HepG2 (cell line): Measurements from ENCODE around the gene CCNO. TPM values are rescaled to one million over a fixed set of nuclear protein-coding genes. Genes with fewer than 3 reads are reported as not detected.

Experiments used
- ATAC-seq: fragments of 200-7000 bp; cut with Tn5 transposase; 3 replicates; pipeline ENCODE4 v1.9.1; 2020; ENCODE audit warnings: mild to moderate bottlenecking, moderate library complexity
- BruUV-seq: library from RNA; stranded (reverse); fragments of 400-500 nt; replicated peaks from 2 replicates; lab custom pipeline; 2021; lab: Mats Ljungman, UMichigan
- CTCF ChIA-PET: fragments of 300-600 bp; formaldehyde crosslinking; extraction: SDS; loops from one replicate; lab custom pipeline; 2021; ENCODE audit warnings: low total read pairs, inconsistent platforms, low intra/inter-chr PET ratio; lab: Yijun Ruan, JAX
- POLR2A ChIA-PET: fragments of 350-600 bp; sonication (Branson Sonifier 250); formaldehyde crosslinking; loops from one replicate; lab custom pipeline; 2020; ENCODE audit warnings: antibody characterized with exemption, inconsistent platforms; lab: Yijun Ruan, JAX
- DNase-seq: peaks from one replicate; pipeline ENCODE4 v3.0.0-alpha.2; 2015; ENCODE audit warnings: low spot score
- FAIRE-seq: peaks from 3 replicates; lab custom pipeline; 2011; peaks lifted over from hg19 to GRCh38; lab: Jason Lieb, UNC
- H2AFZ ChIP-seq: one replicate; pipeline ENCODE4 v1.6.1; 2011; ENCODE audit warnings: low read length, inconsistent platforms
- H3K27ac ChIP-seq: fragments of 300-600 bp; 3 replicates; pipeline ENCODE4 v1.8.0; 2011; ENCODE audit warnings: mixed run types, mild to moderate bottlenecking, mixed read lengths, low read length, inconsistent platforms; ENCODE audit not compliant: insufficient read depth; ENCODE audit errors: extremely low read length
- H3K27me3 ChIP-seq, 2 experiments: fragments of 200-600 bp in 1 of 2; 2 replicates in 1 of 2; 3 replicates in 1 of 2; pipeline versions ENCODE4 v1.6.0 to v1.8.0; 2011; ENCODE audit warnings: low read length in 2 of 2, mild to moderate bottlenecking in 2 of 2, moderate library complexity in 2 of 2, inconsistent platforms in 1 of 2; ENCODE audit not compliant: insufficient read depth in 2 of 2, control insufficient read depth in 1 of 2
- H3K36me3 ChIP-seq, 2 experiments: fragments of 200-600 bp in 1 of 2; replicated peaks in 1 of 2; 2 replicates in 1 of 2; 3 replicates in 1 of 2; pipeline versions ENCODE4 v1.5.1 to v1.8.0; 2011; ENCODE audit warnings: low read length in 2 of 2, inconsistent platforms in 1 of 2; ENCODE audit not compliant: insufficient read depth in 2 of 2, control insufficient read depth in 1 of 2
- H3K4me1 ChIP-seq: 2 replicates; pipeline ENCODE4 v1.5.1; 2012; ENCODE audit warnings: low read length, inconsistent platforms; ENCODE audit not compliant: insufficient read depth
- H3K4me2 ChIP-seq: 2 replicates; pipeline ENCODE4 v1.6.0; 2011; ENCODE audit warnings: low read depth, low read length, inconsistent platforms
- H3K4me3 ChIP-seq, 3 experiments: fragments of 200-600 bp in 1 of 3; sonication (generic), shearing (Covaris generic) in 1 of 3; replicated peaks in 1 of 3; 2 replicates each; pipeline ENCODE4 v1.5.1; 2011 to 2016; ENCODE audit warnings: low read length in 3 of 3, inconsistent platforms in 2 of 3, low read depth in 2 of 3, mild to moderate bottlenecking in 2 of 3, control low read depth in 1 of 3, mixed read lengths in 1 of 3; ENCODE audit not compliant: insufficient read depth in 1 of 3
- H3K79me2 ChIP-seq: one replicate; pipeline ENCODE4 v1.6.1; 2011; ENCODE audit warnings: low read length, inconsistent platforms; ENCODE audit not compliant: insufficient read depth
- H3K9ac ChIP-seq: 2 replicates; pipeline ENCODE4 v1.6.0; 2011; ENCODE audit warnings: mild to moderate bottlenecking, low read depth, low read length, inconsistent platforms; ENCODE audit not compliant: insufficient read depth
- H3K9me3 ChIP-seq: 2 replicates; pipeline ENCODE4 v1.5.1; 2012; ENCODE audit warnings: mild to moderate bottlenecking, low read length
- H4K20me1 ChIP-seq: 2 replicates; pipeline ENCODE4 v1.6.0; 2011; ENCODE audit warnings: inconsistent platforms, mild to moderate bottlenecking, low read length, moderate library complexity; ENCODE audit not compliant: insufficient read depth
- DNMT3B ChIP-seq: conservative IDR thresholded peaks from 2 replicates; pipeline ENCODE4 v1.6.1; 2016; ENCODE audit warnings: missing biosample characterization, control low read depth
- EHMT2 ChIP-seq: fragments of 200-600 bp; sonication (generic); IDR thresholded peaks from 2 replicates; pipeline ENCODE4 v1.7.0; 2017; ENCODE audit warnings: antibody characterized with exemption, low read depth, low read length, borderline replicate concordance
- MTF2 ChIP-seq: sonication (generic); formaldehyde crosslinking; IDR thresholded peaks from 2 replicates; pipeline ENCODE4 v1.5.0; 2020; ENCODE audit warnings: missing genetic modification reagents, borderline replicate concordance
- RBAK ChIP-seq: sonication (generic); formaldehyde crosslinking; IDR thresholded peaks from 2 replicates; pipeline ENCODE4 v1.5.1; 2020; ENCODE audit warnings: mild to moderate bottlenecking, missing genetic modification reagents
- THYN1 ChIP-seq: sonication (generic); formaldehyde crosslinking; IDR thresholded peaks from 2 replicates; pipeline ENCODE4 v1.8.1; 2023; ENCODE audit warnings: low read depth, mild to moderate bottlenecking, moderate library complexity, missing genetic modification reagents, borderline replicate concordance
- ZNF143 ChIP-seq: sonication (generic); formaldehyde crosslinking; IDR thresholded peaks from 2 replicates; pipeline ENCODE4 v1.4.0; 2020; ENCODE audit warnings: missing genetic modification reagents
- ZNF20 ChIP-seq: sonication (generic); formaldehyde crosslinking; IDR thresholded peaks from 2 replicates; pipeline ENCODE4 v1.4.0; 2020; ENCODE audit warnings: mild to moderate bottlenecking, moderate library complexity, missing genetic modification reagents
- ZNF333 ChIP-seq: sonication (generic); formaldehyde crosslinking; IDR thresholded peaks from 2 replicates; pipeline ENCODE4 v1.4.0; 2020; ENCODE audit warnings: mild to moderate bottlenecking, missing genetic modification reagents, borderline replicate concordance
- ZNF775 ChIP-seq: sonication (generic); formaldehyde crosslinking; IDR thresholded peaks from 2 replicates; pipeline ENCODE4 v1.4.0; 2020; ENCODE audit warnings: missing genetic modification reagents, mild to moderate bottlenecking, moderate library complexity, borderline replicate concordance
- WGBS: methylation state at CpG from one replicate; pipeline ENCODE4 v1.1.6; 2017; ENCODE audit warnings: low lambda C conversion rate; 5-methylcytosine and 5-hydroxymethylcytosine counted together
- in situ Hi-C: cut with HindIII; loops from 2 replicates; pipeline ENCODE4 v1.10.0; 2017; ENCODE audit warnings: low pct_unique_long_range_greater_than_20kb; ENCODE audit not compliant: extremely low pct_ligation_motif_present
- intact Hi-C: fragments of 100-400 bp; cut with micrococcal nuclease; formaldehyde crosslinking; loops from one replicate; pipeline ENCODE4 v1.10.0; 2022; ENCODE audit not compliant: unreplicated experiment
- polyA plus RNA-seq, 8 experiments: library from polyadenylated mRNA; depleted of rRNA in 3 of 8; stranded (reverse) in 7 of 8; unstranded in 1 of 8; fragments of >200 nt; fragmentation: Illumina TruSeq in 4 of 8; extraction: Trizol in 4 of 8; gene quantifications; 2 replicates each; pipeline versions ENCODE4 v1.2.1 to v1.2.3, GENCODE V29; 2011 to 2016; ENCODE audit warnings: low read depth in 4 of 8, missing spikeins in 1 of 8, mixed read lengths in 1 of 8; ENCODE audit not compliant: insufficient read depth in 1 of 8
- total RNA-seq, 5 experiments: library from RNA; depleted of rRNA; stranded (reverse); fragments of >200 nt; fragmentation: Illumina TruSeq; extraction: Trizol; gene quantifications; 2 replicates each; pipeline ENCODE4 v1.2.3, GENCODE V29; 2016; ENCODE audit warnings: low read depth in 1 of 5
- TF ChIP-seq, protein P1 (sequence below): sonication (generic); formaldehyde crosslinking; IDR thresholded peaks from 2 replicates; pipeline ENCODE4 v1.4.0; 2020; ENCODE audit warnings: mild to moderate bottlenecking, missing genetic modification reagents
- TF ChIP-seq, protein P2 (sequence below): sonication (generic); formaldehyde crosslinking; IDR thresholded peaks from 2 replicates; pipeline ENCODE4 v1.4.0; 2020; ENCODE audit warnings: mild to moderate bottlenecking, missing genetic modification reagents
- TF ChIP-seq, protein P3 (sequence below): sonication (generic); formaldehyde crosslinking; IDR thresholded peaks from 2 replicates; pipeline ENCODE4 v1.5.1; 2020; ENCODE audit warnings: mild to moderate bottlenecking, missing genetic modification reagents, borderline replicate concordance
- TF ChIP-seq, protein P4 (sequence below): sonication (generic); formaldehyde crosslinking; IDR thresholded peaks from 2 replicates; pipeline ENCODE4 v1.4.0; 2020; ENCODE audit warnings: missing genetic modification reagents

The CCNO gene
- total and polyA plus RNA-seq, 2 of the 13 experiments (the other 11 are each of a cell fraction or from before 2014, with no cell fraction given) = 0.07 TPM; not detected in 1

DNA sequence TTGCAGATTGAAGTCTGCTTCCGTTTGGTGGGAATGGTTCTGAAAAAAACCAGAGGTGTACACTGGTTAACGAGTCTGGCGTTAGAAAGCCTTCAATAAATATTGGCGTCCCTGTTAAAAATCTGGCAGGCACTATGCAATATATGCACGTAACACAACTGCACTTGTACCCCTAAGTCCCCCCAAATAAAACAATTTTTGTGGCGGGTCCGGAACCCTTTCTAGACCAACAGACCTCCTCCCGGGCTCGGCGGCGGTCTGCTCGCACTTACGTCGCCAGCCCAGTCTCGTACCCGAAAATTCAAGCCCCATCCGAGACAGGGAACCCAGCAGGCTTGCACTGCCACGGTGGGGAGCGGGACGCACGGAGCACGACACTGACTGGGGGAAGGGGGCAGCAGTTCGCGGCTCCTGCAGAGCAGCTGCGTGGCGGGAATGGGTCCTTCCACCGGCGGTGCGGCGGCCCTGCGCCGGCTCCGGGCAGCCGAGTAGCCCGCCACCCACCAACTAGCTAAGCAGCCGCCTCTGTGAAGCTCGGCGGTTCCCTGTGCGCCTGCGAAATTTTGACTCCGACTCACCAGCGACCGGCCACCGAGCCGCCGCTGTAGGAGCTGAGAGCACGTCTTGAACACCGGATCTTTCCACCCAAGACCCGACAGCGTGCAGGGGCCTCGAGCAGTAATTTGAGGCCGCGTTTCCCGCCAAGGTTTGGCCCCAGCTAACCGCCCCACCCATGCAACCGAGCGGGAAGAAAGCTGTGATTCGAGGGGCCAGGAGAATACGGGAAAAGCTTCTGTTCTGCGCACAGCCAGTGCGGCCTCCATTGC is 10.2 kb downstream of the CCNO start:
- 82% methylated on average over 38 of the region's 61 CpGs for WGBS
- no peak overlapping the region for H3K4me2 ChIP-seq
- DNase-seq (no peak), FAIRE-seq (no peak), ATAC-seq (no peak)
- H3K36me3 ChIP-seq = no peaks in the 10 kb centered on the region
- H3K9me3 ChIP-seq = no peaks in the 10 kb centered on the region
- H3K4me3 ChIP-seq = no peak overlapping the region
- no peaks in the 10 kb centered on the region for H4K20me1 ChIP-seq
- no peak overlapping the region for H2AFZ ChIP-seq
- ChIA-PET POLR2A (no interaction called here), CTCF (no interaction called here)
- H3K27me3 ChIP-seq = peaks cover 1 to 34% of the 10 kb centered on the region in 2 experiments
- no peaks in the 10 kb centered on the region for H3K79me2 ChIP-seq
- no peaks in the 10 kb centered on the region; the same call in 1 of the 2 replicates for H3K4me1 ChIP-seq
- H3K27ac ChIP-seq = no peak overlapping the region
- no TSS peak for BruUV-seq
- H3K9ac ChIP-seq = no peak overlapping the region
- intact Hi-C loops = no loop called here
- TF ChIP-seq THYN1 (CRISPR knock-in tag) (no peak), RBAK (CRISPR knock-in tag) (no peak), ZNF775 (CRISPR knock-in tag) (no peak), ZNF20 (CRISPR knock-in tag) (no peak), EHMT2 (no peak), ZNF143 (CRISPR knock-in tag) (no peak), DNMT3B (no peak), ZNF333 (CRISPR knock-in tag) (no peak), MTF2 (no peak)
- TF ChIP-seq, protein P1, sequence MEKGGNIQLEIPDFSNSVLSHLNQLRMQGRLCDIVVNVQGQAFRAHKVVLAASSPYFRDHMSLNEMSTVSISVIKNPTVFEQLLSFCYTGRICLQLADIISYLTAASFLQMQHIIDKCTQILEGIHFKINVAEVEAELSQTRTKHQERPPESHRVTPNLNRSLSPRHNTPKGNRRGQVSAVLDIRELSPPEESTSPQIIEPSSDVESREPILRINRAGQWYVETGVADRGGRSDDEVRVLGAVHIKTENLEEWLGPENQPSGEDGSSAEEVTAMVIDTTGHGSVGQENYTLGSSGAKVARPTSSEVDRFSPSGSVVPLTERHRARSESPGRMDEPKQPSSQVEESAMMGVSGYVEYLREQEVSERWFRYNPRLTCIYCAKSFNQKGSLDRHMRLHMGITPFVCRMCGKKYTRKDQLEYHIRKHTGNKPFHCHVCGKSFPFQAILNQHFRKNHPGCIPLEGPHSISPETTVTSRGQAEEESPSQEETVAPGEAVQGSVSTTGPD = no peak
- TF ChIP-seq, protein P2, sequence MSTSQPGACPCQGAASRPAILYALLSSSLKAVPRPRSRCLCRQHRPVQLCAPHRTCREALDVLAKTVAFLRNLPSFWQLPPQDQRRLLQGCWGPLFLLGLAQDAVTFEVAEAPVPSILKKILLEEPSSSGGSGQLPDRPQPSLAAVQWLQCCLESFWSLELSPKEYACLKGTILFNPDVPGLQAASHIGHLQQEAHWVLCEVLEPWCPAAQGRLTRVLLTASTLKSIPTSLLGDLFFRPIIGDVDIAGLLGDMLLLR (CRISPR knock-in tag) = no peak
- TF ChIP-seq, protein P3, sequence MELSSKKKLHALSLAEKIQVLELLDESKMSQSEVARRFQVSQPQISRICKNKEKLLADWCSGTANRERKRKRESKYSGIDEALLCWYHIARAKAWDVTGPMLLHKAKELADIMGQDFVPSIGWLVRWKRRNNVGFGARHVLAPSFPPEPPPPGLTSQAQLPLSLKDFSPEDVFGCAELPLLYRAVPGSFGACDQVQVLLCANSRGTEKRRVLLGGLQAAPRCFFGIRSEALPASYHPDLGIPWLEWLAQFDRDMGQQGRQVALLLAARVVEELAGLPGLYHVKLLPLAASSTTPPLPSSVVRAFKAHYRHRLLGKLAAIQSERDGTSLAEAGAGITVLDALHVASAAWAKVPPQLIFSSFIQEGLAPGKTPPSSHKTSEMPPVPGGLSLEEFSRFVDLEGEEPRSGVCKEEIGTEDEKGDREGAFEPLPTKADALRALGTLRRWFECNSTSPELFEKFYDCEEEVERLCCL = no peak
- TF ChIP-seq, protein P4, sequence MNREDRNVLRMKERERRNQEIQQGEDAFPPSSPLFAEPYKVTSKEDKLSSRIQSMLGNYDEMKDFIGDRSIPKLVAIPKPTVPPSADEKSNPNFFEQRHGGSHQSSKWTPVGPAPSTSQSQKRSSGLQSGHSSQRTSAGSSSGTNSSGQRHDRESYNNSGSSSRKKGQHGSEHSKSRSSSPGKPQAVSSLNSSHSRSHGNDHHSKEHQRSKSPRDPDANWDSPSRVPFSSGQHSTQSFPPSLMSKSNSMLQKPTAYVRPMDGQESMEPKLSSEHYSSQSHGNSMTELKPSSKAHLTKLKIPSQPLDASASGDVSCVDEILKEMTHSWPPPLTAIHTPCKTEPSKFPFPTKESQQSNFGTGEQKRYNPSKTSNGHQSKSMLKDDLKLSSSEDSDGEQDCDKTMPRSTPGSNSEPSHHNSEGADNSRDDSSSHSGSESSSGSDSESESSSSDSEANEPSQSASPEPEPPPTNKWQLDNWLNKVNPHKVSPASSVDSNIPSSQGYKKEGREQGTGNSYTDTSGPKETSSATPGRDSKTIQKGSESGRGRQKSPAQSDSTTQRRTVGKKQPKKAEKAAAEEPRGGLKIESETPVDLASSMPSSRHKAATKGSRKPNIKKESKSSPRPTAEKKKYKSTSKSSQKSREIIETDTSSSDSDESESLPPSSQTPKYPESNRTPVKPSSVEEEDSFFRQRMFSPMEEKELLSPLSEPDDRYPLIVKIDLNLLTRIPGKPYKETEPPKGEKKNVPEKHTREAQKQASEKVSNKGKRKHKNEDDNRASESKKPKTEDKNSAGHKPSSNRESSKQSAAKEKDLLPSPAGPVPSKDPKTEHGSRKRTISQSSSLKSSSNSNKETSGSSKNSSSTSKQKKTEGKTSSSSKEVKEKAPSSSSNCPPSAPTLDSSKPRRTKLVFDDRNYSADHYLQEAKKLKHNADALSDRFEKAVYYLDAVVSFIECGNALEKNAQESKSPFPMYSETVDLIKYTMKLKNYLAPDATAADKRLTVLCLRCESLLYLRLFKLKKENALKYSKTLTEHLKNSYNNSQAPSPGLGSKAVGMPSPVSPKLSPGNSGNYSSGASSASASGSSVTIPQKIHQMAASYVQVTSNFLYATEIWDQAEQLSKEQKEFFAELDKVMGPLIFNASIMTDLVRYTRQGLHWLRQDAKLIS (CRISPR knock-in tag) = no peak
- in situ Hi-C loops = no loop called here
